ENCODE results near the gene DCLRE1B. TPM values are rescaled to one million over a fixed set of nuclear protein-coding genes. Genes with fewer than 3 reads are reported as not detected.

DCLRE1B gene
- 6.3 and 11.7 TPM in 2 replicates for total RNA-seq

GRCh38 chr1:113904674-113905434, at the start of gene DCLRE1B, which contains the start of gene AP4B1:
Gene DCLRE1B (plus strand): TSS chr1:113905326. CDS start chr1:113905587, 261 bp downstream.
Gene AP4B1 (minus strand): TSS chr1:113904799. CDS start chr1:113904717, 82 bp downstream.

DNA sequence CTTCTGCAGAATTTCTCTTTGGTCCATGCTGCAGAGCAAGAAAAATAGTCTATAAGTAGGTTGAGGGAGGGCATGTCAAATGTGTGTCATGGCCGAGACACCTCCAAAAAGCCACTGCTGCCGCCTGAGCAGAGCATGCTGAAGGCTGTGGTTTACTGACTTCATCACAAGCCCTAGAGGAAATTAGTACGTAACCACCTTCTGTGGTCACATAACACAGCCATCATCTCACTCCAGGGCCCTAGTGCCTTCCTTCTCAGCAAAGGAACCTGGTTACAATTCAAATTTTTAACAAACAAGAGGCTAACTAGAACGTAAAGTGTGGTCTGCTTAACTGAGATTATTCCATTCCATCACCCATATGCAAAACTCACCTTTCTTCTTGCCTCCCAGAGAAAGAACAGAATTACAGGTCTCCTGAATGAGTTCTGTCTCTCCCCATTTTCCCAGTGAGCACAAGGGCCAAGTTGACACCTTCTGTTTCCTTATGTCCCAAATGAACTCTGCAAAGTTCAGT, 33.5 kb upstream of the DCLRE1B start, which contains the start of gene PTPN22:
Gene PTPN22, minus strand, starts transcription at position 116 of the 517 bp plus-strand sequence.

GRCh38 chr1:113887402-113888175, 17.5 kb upstream of the DCLRE1B start, which contains the start of gene BCL2L15:
Gene BCL2L15 (minus strand): TSS chr1:113887581. CDS start chr1:113887375, 206 bp downstream.

GRCh38 chr1:113928941-113929749, 24.0 kb downstream of the DCLRE1B start, which contains the start of gene HIPK1:
Gene HIPK1 (plus strand): TSS chr1:113929324.

Other genes with a start within 250 kb of the DCLRE1B start
- 21.8 and 23.3 TPM in 2 replicates for gene PHTF1, start 145.8 kb upstream of the DCLRE1B start, total RNA-seq
- gene RSBN1, start 92.8 kb upstream of the DCLRE1B start, total RNA-seq, result 6.5 and 12.7 TPM in 2 replicates
- gene PTPN22, start 33.6 kb upstream of the DCLRE1B start, total RNA-seq, result 0.33 and 0.76 TPM in 2 replicates
- gene BCL2L15, start 17.7 kb upstream of the DCLRE1B start, total RNA-seq, result 0.76 TPM in 1 of 2 replicates, not detected in the other
- 14.3 and 15.3 TPM in 2 replicates for gene AP4B1, start 527 bp upstream of the DCLRE1B start, total RNA-seq
- gene HIPK1, start 24.0 kb downstream of the DCLRE1B start, total RNA-seq, result 23.8 and 26.2 TPM in 2 replicates
- 4.9 and 53.6 TPM in 2 replicates for gene OLFML3, start 74.1 kb downstream of the DCLRE1B start, total RNA-seq
- gene SYT6, start 248.5 kb downstream of the DCLRE1B start, total RNA-seq, result 0.13 TPM in 1 of 2 replicates, not detected in the other